ENCODE results near the gene FUNDC2. TPM values are rescaled to one million over a fixed set of nuclear protein-coding genes. Genes with fewer than 3 reads are reported as not detected.

Gene FUNDC2
- total and polyA plus RNA-seq, 2 of the 4 experiments (the other 2 are of a cell fraction) = 42.5 to 51.7 TPM

GRCh38 chrX:155068165-155068564, 41.5 kb downstream of the FUNDC2 start:
- H4K20me1 ChIP-seq (ENCODE audit: insufficient read depth, low read length) = no peaks in the 10 kb centered on the region
- H3K4me2 ChIP-seq (ENCODE audit: low read depth, low read length) = 0 out of 2 replicates have a peak overlapping the region, but pooled peaks have one; percentile 4
- ChIA-PET CTCF (no interaction called here), POLR2A (ENCODE audit: unreplicated experiment) (no interaction called here)
- H2AK9ac ChIP-seq (replicated peaks; ENCODE audit: low read depth, low read length, poor library complexity) = no peak overlapping the region
- no peaks in the 10 kb centered on the region for H3K27me3 ChIP-seq (ENCODE audit: control insufficient read depth, insufficient read depth, low read length)
- H3K27ac ChIP-seq (ENCODE audit: insufficient read depth, low read length) = no peak overlapping the region
- ATAC-seq (ENCODE audit: low read depth) (0 out of 2 replicates have a peak, but pooled peaks have one; percentile 4), DNase-seq (peak; percentile 70)
- H2BK20ac ChIP-seq (ENCODE audit: low read depth, low read length) = no peak overlapping the region
- TF ChIP-seq BHLHE40 (IDR thresholded peaks at IDR 0.05; ENCODE audit: low read depth, low read length) (0 out of 2 replicates have a peak, but pooled peaks have one; percentile 21), FOS (IDR thresholded peaks at IDR 0.05; ENCODE audit: low read depth, low read length) (peak; percentile 68), SMC3 (IDR thresholded peaks at IDR 0.05; ENCODE audit: low read depth, low read length) (no peak)
- H3K56ac ChIP-seq (ENCODE audit: extremely low read depth, insufficient read depth, low read length) = no peak overlapping the region
- H3K9me3 ChIP-seq (ENCODE audit: control insufficient read depth, insufficient read depth, low read length) = no peaks in the 10 kb centered on the region
- H4K5ac ChIP-seq (ENCODE audit: low read depth, low read length) = no peak overlapping the region
- BruUV-seq (replicated peaks) = no TSS peak
- intact Hi-C loops (cut with micrococcal nuclease) = no loop called here
- no peak overlapping the region for H2AK5ac ChIP-seq (ENCODE audit: low read depth, low read length)
- no CpG with 5 or more reads among the region's 1 CpG for WGBS, 2 experiments (ENCODE audit: extremely low coverage in 2 of 2, insufficient read length in 1 of 2)
- no peaks in the 10 kb centered on the region for H3K36me3 ChIP-seq (ENCODE audit: control insufficient read depth, insufficient read depth, low read length)
- H3K4ac ChIP-seq (ENCODE audit: low read depth, low read length) = no peak overlapping the region; the same call in 1 of the 2 replicates
- no peak overlapping the region for H2BK15ac ChIP-seq (ENCODE audit: low read depth, low read length)
- peaks cover 8 to 33% of the 10 kb centered on the region in 2 experiments; a peak in 3 of 4 replicates for H3K79me1 ChIP-seq (ENCODE audit: low read depth in 1 of 2, low read length in 2 of 2)
- H2BK5ac ChIP-seq (ENCODE audit: low read depth, low read length, poor library complexity, severe bottlenecking) = peak overlapping the region; percentile 1
- no peak overlapping the region for H4K8ac ChIP-seq (ENCODE audit: low read depth in 2 of 2, low read length in 2 of 2)
- no peak overlapping the region for H3K9ac ChIP-seq (ENCODE audit: low read depth, low read length)
- H2AFZ ChIP-seq (replicated peaks; ENCODE audit: low read length, poor library complexity) = peak overlapping the region; percentile 66
- in situ Hi-C loops (cut with MboI; ENCODE audit: low sequenced_read_pairs) = no loop called here
- H3K4me1 ChIP-seq (ENCODE audit: control insufficient read depth, insufficient read depth, low read length) = peaks cover 6% of the 10 kb centered on the region
- H3K9me1 ChIP-seq (ENCODE audit: insufficient read depth, low read length) = no peaks in the 10 kb centered on the region
- dilution Hi-C loops (cut with HindIII; ENCODE audit: low sequenced_read_pairs, unreplicated experiment) = no loop called here
- no peak overlapping the region for H3K18ac ChIP-seq (ENCODE audit: low read depth, low read length)
- no peak overlapping the region for H2BK120ac ChIP-seq (ENCODE audit: low read depth, low read length)
- H3K23ac ChIP-seq (ENCODE audit: low read depth, low read length) = no peak overlapping the region
- H4K91ac ChIP-seq (ENCODE audit: insufficient read depth, low read depth, low read length) = no peak overlapping the region
- no peak overlapping the region for H3K14ac ChIP-seq (replicated peaks; ENCODE audit: low read depth, low read length)
- H3K4me3 ChIP-seq (ENCODE audit: insufficient read depth, low read depth, low read length) = no peak overlapping the region

Data from IMR-90 (cell line).